ENCODE data around the gene FBXL15.

FBXL15 gene

DNA sequence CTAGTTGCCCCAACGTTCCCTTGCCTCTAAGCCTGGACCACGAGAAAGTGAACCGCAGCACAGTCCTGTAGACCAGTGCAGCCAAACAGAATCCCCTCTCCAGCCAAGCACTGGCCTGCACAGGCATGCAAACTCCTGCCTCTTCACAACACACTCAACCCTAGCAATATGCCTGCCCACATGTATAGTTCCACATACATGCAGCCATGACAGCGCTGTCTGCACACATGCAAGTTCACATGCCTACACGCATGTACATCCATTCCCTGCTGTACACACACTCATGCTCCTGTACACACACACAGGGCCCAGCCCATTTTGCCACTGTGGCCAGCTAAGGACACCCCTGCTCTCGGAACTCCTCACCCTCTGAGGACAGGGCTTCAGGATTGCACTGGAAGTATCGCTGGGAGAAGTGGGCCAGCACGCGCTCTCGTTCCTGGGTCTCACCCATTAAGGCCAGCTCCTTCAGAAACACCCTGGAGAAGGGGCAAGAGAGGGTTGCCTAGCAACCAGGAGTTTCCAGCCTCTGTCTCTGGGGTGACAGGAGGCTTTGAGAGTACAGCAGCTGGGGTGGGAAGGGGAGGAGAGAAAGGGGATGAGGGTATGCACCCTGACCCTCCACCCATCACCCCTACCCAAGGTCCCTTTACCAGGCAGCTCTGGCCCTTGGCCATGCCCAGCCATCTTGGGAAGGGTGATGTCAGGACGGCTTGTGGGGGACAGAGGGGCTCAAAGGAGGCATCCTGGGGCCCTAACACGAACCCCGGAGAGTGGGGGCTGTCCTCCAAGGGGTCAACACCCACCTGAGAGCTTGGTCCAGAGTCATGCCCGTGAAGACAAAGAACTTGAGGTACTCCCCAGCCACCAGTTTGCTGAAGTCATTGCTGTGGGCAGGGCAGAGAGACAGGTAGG, 9.0 kb upstream of the FBXL15 start:
- DNase-seq (ENCODE audit: low read depth, low spot score) = no peak

DNA sequence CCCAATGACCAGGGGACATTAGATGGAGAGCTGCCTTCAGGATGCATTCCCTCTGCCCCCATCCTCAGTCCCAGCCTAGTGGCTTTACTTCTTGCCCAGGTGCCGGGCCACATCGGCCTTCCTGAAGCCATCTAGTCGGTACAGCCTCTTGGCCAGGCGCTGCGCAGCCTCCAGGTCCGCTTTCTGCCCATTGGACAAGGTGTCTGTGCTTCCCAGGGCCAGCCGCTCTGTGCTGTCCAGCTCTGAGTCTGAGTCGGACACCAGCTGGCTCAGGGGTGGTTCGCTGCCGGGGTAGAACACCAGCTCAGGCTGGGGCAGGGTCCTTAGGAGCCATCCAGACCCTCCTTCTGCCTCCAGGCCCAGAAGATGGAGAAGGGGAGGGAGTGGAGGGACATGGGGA, 8.3 kb upstream of the FBXL15 start:
- DNase-seq (ENCODE audit: low read depth, low spot score) = no peak

GRCh38 chr10:102413053-102413705, 7.5 kb upstream of the FBXL15 start:
- no peak for DNase-seq (ENCODE audit: low read depth, low spot score)

- no peak for DNase-seq (ENCODE audit: low read depth, low spot score)
Measured at GRCh38 chr10:102413806-102414561, 6.7 kb upstream of the FBXL15 start.

DNA sequence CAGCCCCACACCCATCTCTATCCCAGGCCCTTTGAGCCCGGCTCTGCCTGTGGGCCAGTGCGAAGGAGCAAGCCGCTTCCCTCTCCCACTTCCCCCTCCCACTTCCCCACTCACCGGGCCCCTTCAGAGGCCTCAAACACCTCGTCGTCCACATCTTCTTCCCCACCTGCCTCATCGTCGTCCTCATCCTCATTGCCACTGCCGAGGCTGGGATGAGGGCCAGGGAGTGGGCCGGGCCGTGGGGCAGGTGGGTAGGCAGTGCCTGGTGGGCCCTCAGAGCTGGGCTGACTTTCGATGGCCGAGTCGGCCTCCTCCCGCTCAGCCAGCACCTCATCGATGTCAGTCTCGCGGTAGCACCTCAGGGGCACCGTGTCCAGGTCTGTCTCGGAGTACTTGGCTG, 5.9 kb upstream of the FBXL15 start:
- no peak for DNase-seq (ENCODE audit: low read depth, low spot score)

DNA sequence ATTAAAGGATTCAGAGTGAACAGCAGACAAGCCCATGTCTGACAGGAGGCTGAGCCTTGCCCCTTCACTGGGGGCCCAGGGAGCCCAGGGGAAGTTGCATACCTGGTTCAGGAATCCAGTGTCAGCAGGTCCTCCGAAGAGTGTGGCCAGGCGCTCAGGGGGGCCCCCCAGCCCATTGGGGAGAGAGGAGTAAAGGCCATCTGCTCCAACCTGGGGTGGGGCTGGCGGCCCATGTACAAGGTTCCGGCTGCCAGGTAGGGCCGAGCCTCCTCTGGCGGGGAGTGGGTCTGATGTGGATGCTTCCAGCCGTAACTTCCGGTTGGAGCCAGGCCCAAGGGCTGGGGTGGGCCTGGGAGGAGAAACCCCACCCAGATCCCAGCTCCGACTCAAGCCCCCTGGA, 4.4 kb upstream of the FBXL15 start:
- no peak for DNase-seq (ENCODE audit: low read depth, low spot score)

GRCh38 chr10:102416695-102417094, 3.9 kb upstream of the FBXL15 start:
- DNase-seq (ENCODE audit: low read depth, low spot score) = no peak

DNA sequence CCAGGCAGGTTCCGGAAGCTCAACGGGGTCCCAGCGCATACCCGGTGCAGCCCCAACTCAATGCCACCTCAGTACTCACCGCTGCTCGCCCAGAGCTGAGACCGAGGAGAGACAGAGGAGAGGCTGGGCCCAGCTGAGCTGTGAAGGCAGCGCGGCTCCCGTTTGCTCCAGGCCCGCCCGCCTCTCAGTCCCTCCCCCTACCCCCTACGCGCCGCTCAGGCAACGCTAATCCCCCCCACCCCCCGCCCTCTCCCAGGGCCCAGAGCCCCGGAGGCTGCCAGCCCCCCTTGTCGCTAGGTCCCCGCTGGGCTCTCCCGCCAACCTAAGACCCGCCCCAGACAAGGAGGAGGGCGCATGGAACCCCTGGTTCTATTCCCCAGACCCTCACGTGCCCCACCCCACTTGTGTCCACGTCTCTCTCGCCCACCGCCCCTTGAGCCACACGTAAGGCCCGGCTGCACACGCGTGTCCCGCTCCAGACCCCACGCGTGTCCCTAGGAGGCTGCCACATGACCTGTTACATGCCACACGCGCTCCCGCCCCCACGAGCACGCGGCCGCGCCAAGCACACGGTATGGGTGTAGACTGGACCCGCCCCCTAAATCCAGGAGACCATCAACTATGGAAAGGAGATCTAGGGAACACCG, 1.9 kb upstream of the FBXL15 start, which contains the start of gene PSD:
Gene PSD, minus strand, starts transcription at position 164 of the 647 bp plus-strand sequence. CDS start 1,747 bp downstream, outside the sequence.
- no peak for DNase-seq (ENCODE audit: low read depth, low spot score)

DNA sequence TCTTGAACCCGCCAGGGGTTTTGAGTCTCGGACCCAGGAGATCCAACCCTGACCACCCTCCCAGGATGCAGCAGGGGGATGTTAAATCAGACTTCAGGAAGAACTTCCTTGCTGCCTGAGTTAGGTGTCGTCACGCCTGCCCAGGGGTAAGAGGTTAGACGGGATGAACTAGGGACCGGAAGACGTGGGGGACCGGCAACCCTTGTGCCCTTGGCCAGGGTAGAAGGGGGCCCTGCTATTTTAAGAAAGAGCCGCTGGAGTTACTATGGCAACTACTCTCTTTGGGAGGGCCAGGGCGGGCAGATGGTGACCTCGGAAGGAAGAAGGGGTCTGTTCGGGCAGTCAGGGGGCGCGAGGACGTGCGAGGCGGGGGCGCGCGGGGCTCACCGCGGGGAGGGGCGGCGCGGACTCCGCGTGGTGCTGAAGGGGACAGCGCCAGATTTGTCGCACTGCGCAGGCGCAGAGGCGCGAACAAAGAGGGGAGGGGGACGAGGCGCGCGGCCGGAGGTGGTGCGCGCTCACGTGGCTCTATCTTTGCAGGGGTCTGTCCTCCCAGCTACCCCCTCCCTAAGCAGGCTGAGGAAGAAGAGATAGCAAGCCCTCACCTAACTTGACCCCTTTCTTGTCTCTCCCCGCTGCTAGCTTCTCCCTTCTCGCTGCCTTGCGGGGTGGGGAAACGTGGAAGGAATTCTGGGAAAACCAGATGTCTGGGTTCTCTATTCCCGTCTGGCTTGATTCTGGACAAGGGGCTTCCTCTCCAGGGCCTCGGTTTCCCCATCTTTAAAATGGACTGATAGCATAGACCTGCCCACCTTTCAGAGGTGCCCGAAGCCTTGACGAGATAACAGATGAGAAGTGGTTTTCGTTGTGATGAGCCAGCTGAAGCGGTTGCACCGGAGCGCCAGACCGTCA, 1.1 kb upstream of the FBXL15 start:
- DNase-seq (ENCODE audit: low read depth, low spot score) = no peak

DNA sequence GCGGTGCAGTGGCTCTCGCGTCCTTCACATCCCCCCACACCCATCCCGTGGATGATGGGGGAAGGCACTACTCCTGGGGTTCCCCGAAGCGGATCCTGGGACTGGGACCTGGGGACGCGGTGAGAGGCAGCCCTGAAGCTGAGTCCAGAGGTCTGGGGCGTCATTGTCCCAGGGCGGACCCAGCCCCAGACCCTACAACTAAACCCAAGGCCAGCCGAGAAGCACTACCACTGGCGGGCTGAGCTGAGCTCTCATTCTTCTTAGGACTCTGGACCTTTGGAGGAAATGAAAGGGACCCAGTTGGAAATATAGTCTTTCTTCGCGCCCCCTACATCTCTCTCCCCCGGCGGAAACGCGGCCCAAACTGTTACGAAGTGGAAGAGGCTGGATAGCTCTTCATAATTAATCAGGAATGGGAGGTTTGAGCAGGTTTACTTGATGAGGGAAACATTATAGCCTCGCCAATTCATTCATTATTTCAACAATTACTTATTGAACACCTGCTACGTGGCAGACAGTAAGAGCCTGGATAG, 389 bp upstream of the FBXL15 start:
- DNase-seq (ENCODE audit: low read depth, low spot score) = no peak

DNA sequence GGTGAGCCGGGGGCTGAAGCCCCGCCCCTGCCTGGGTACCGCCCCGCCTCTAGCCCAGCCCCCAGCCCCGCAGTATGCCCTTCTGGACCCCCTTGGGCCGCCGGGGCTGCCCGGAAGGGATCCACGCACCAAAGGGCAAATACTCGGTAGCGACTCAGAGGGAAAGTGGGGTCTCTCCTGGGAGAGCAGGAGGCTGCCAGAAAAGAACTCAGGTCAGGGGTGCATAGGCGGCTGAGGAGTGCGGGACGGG, 796 bp downstream of the FBXL15 start:
- DNase-seq (ENCODE audit: low read depth, low spot score) = no peak

DNA sequence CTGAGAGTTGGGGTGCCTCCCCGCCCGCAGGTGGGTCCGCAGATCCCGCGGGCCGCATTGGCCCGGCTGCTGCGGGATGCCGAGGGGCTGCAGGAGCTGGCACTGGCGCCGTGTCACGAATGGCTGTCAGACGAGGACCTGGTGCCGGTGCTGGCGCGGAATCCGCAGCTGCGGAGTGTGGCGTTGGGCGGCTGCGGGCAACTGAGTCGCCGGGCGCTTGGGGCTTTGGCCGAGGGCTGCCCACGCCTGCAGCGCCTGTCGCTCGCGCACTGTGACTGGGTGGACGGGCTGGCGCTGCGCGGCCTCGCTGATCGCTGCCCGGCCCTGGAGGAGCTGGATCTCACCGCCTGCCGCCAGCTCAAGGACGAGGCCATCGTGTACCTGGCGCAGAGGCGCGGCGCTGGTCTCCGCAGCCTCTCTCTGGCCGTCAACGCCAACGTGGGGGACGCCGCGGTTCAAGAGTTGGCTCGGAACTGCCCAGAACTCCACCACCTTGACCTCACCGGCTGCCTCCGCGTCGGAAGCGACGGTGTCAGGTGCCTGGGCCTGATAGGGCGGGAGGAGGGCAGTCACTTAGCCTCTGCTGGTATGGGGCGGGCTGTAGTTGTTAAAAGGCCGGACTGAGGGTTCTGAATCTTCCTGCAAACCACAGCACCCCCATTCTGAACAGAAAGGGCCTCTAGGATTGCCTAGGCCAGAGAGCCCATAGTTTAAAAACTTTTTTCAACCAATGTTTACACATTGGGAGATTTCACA, 1.3 kb downstream of the FBXL15 start:
- no peak for DNase-seq (ENCODE audit: low read depth, low spot score)

DNA sequence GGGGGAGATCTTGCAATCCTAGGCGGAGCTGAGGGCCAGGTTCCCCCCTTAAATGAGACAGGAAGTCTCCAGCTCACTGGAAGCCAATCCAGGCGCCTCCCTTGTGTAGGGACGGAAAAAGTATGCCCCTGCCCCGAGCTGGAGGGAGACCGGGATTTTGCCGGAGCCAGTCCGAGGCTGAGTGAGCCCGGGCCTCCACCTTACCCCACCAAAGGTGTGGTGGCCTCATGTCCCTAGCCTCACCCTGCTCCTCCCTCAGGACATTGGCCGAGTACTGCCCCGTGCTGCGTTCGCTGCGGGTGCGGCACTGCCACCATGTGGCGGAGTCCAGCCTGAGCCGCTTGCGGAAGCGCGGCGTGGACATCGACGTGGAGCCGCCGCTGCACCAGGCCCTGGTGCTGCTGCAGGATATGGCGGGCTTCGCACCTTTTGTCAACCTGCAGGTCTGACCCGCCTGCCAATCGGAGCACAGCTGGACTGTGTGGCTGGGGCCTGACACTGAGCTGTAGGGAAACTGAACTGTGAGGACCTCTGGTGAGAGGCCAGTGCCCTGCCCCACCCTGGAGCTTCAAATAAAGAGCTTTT, 2.0 kb downstream of the FBXL15 start:
- DNase-seq (ENCODE audit: low read depth, low spot score) = no peak

GRCh38 chr10:102423372-102423968, 2.8 kb downstream of the FBXL15 start:
- DNase-seq (ENCODE audit: low read depth, low spot score) = no peak

- no peak for DNase-seq (ENCODE audit: low read depth, low spot score)
Measured at GRCh38 chr10:102424145-102424544, 3.5 kb downstream of the FBXL15 start.

GRCh38 chr10:102424916-102425315, 4.3 kb downstream of the FBXL15 start:
- no peak for DNase-seq (ENCODE audit: low read depth, low spot score)

GRCh38 chr10:102425444-102425843, 4.8 kb downstream of the FBXL15 start:
- no peak for DNase-seq (ENCODE audit: low read depth, low spot score)

DNA sequence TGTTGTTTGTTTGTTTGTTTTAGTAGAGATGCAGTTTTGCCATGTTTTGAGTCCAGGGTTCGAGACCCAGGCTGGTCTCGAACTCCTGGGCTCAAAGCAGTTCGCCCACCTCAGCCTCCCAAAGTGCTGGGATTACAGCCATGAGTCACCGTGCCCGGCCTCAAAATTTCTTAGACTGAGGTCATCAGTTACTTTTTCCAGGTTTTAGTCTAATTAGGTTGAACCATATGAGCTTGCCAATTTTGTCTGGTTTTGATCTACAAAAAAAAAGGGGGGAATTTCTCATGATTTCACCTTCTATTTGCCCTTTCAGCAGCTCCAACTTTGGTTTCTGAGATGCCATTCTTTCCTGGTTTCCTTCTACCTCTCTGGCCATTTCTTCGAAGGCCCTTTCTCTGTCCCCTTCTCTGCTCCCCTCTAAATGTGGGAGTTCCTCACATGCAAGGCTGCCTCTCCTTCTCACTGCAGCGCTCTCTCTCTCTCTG, 6.2 kb downstream of the FBXL15 start:
- no peak for DNase-seq (ENCODE audit: low read depth, low spot score)

- no peak for DNase-seq (ENCODE audit: low read depth, low spot score)
Measured at GRCh38 chr10:102429468-102429867, 8.8 kb downstream of the FBXL15 start.

Data from activated naive CD8-positive, alpha-beta T cell treated with anti-CD3 and anti-CD28 coated beads, Interleukin-2, amount 50 U/mL, for 16 hours (primary cell).